NB4 (cell line): ENCODE measurements around the gene NRP1.

Experiments
- MYC ChIP-seq: IDR thresholded peaks from 2 replicates; pipeline ENCODE4 v1.6.1; 2011; ENCODE audit warnings: low read depth, low read length
- POLR2A ChIP-seq: IDR thresholded peaks from 2 replicates; pipeline ENCODE4 v1.6.1; 2011; ENCODE audit warnings: mild to moderate bottlenecking; ENCODE audit not compliant: insufficient read length; ENCODE audit errors: extremely low read depth
- TF ChIP-seq, protein P1 (sequence below): IDR thresholded peaks from one replicate; pipeline ENCODE4 v1.5.1; 2012; ENCODE audit warnings: low read depth, low read length
- TF ChIP-seq, protein P2 (sequence below): IDR thresholded peaks from 2 replicates; pipeline ENCODE4 v1.6.1; 2011; ENCODE audit warnings: low read depth, low read length

DNA sequence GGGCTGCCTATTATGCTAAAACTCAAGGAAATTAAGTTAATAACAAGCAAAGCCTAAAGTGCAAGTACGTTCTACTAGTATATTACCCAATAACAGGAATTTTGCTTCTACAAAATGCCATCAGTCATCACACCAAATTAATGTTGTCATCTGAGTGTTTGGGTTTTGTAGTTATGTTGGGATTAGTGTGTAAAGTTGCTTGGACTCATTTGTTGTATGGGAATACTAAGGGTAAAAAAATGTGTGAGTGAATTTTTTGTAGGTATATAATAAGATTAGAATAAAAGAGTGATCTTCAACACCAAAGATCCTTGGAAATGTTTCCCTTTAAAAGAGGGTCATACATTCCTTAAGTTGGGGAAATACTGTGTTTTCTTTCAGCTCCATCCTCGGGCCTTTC is 38.6 kb downstream of the NRP1 start:
- TF ChIP-seq, protein P1, sequence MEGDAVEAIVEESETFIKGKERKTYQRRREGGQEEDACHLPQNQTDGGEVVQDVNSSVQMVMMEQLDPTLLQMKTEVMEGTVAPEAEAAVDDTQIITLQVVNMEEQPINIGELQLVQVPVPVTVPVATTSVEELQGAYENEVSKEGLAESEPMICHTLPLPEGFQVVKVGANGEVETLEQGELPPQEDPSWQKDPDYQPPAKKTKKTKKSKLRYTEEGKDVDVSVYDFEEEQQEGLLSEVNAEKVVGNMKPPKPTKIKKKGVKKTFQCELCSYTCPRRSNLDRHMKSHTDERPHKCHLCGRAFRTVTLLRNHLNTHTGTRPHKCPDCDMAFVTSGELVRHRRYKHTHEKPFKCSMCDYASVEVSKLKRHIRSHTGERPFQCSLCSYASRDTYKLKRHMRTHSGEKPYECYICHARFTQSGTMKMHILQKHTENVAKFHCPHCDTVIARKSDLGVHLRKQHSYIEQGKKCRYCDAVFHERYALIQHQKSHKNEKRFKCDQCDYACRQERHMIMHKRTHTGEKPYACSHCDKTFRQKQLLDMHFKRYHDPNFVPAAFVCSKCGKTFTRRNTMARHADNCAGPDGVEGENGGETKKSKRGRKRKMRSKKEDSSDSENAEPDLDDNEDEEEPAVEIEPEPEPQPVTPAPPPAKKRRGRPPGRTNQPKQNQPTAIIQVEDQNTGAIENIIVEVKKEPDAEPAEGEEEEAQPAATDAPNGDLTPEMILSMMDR = no peak
- TF ChIP-seq, protein P2, sequence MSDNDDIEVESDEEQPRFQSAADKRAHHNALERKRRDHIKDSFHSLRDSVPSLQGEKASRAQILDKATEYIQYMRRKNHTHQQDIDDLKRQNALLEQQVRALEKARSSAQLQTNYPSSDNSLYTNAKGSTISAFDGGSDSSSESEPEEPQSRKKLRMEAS = no peak
- TF ChIP-seq POLR2A = no peak
- no peak for TF ChIP-seq MYC
